ENCODE results near the gene ADSS2.
"Not testable (repeated sequence)": the region's sequence is repeated elsewhere in the genome, so short reads cannot be mapped to it uniquely, and the experiment has no call there.

ADSS2 gene

GRCh38 chr1:244394826-244395765 is 56.6 kb downstream of the ADSS2 start:
- no peak for DNase-seq

DNA sequence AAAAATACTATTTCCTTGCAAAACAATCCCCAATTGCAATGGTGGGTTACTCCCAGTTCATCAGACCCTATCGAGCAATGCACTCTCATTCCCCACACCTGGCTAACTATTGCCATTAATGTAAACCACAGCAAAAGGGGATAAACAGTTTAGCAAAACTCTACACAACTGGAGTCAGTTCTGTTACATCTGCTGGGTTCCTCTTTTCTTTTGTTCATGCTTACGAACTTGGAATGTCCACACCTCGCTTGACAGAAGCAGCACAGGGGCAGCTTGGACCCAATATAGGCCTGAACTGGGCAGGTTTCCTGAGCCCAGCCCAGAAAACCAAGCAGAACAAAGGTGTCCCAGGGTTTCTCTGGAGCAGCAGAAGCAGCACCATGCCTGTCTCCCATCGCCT is 57.4 kb downstream of the ADSS2 start:
- DNase-seq, result no peak

- no peak for DNase-seq
Observed at GRCh38 chr1:244393604-244394176, 58.0 kb downstream of the ADSS2 start.

GRCh38 chr1:244391761-244392160 is 59.9 kb downstream of the ADSS2 start:
- no peak for DNase-seq

DNA sequence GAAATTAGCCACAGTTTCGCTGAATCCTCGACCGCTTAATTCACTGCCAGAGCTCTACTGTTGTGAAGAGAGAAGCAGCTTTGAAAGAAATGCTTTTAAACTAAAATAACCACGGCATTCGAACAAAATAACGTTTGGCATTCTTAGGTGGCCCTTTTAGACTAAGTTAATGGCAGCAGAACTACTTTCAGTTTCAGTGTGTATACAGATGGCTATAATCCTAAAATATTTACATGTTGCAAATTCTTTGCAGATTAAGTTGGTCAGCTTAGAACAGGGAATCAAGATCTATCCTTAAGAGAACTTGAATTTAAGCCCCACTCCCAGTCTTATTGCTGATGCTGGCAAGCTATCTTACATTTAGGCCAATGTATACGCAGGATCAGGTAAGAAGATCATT is 62.7 kb downstream of the ADSS2 start:
- no peak for DNase-seq

DNA sequence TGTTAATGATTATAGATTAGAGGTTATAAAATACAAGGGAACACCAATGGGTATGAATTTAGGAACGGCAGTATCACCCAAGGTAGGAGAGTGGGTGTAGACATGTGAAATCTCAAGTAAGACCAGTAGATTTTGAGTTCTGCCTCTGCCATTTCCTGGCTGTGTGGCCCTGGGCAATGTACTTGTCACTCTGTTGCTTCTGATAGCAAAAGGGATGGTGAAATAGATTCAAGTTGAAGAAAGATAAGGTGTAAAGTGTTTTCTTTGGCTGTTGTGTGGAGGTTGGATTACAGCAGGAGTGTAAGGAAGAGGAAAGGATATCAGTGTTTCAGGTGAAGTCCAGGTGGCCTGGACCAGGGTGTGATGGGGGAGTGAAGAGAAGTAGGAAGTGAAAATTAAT is 64.3 kb downstream of the ADSS2 start:
- DNase-seq, result no peak

GRCh38 chr1:244386595-244386994 is 65.1 kb downstream of the ADSS2 start:
- no peak for DNase-seq

DNA sequence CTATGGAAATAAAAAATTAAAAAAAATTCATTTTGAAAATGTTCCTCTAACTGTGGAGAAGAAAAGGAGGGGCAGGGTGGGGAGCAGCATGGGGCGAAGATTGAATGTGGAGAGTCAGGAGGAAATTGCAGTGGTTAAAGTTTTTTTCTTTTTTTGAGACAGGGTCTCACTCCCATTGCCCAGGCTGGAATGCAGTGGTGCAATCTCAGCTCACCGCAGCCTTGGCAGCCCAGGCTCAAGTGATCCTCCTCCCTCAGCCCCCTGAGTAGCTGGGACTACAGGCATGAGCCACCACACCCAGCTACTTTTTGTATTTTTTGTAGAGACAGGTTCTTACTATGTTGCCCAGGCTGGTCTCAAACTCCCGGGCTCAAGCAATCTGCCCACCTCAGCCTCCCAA is 67.6 kb downstream of the ADSS2 start:
- DNase-seq, result no peak

- DNase-seq, result no peak
Observed at GRCh38 chr1:244383278-244383884, 68.3 kb downstream of the ADSS2 start.

- DNase-seq, result no peak
Observed at GRCh38 chr1:244381878-244382565, 69.7 kb downstream of the ADSS2 start.

DNA sequence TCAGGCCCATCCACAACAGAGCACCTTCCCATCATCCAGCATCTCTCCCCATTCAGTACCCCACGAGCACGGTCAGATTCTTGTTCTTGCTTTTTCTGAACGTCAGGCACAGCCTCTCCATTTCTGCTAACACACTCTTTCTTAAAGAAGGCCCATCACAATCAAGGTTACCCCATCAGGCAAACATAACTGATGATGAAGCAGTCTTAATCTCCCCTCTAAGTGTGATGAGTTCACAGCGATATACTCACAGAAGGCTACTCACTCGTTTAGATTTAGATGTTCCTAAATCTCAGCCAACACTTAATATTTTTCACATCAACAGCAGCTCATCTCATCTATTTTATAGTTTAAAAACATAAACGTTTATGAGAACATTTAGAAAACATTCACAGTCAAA is 75.6 kb downstream of the ADSS2 start:
- no peak for DNase-seq

GRCh38 chr1:244375051-244375450 is 76.7 kb downstream of the ADSS2 start:
- no peak for DNase-seq

- DNase-seq, result not testable (repeated sequence)
Observed at GRCh38 chr1:244374484-244374883, 77.2 kb downstream of the ADSS2 start.

GRCh38 chr1:244371242-244372141 is 80.2 kb downstream of the ADSS2 start:
- DNase-seq, result no peak

GRCh38 chr1:244370060-244370637 is 81.6 kb downstream of the ADSS2 start:
- DNase-seq, result no peak

DNA sequence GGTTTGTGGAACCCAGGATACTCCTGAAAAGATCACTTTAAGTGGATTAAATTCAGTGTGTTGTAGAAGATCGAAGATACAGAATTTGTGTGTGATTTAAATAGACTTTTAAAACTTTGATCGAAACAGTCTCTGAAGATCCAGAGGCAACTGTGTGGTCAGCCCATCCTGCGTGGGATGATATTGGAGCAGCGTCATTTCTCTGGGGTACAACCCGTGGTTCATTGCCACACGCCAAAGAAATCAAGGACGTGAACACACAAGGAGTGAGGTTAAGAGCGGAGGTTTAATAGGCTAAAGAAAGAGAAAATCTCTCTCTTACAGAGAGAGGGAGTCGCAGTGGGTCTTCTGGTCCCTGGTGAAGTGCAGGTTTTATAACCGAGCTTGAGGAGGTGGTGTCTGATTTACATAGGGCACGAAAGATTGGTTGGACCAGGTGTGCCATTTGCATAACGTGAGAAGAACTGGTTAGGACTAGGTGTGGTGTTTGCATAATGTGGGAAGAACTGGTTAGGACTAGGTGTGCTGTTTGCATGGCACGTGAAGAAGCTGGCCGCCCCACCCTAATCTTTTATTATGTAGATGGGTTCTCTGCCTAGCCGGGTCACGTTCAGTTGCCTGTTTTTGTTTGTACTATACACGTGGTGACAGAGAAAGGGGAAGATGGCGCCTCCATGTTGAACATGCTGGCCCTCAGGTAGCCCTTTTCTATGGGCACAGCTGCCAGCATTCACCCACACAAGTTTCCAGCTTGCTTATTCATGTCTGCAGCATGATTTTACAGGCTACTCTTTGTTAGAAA is 82.3 kb downstream of the ADSS2 start:
- DNase-seq, result no peak

DNA sequence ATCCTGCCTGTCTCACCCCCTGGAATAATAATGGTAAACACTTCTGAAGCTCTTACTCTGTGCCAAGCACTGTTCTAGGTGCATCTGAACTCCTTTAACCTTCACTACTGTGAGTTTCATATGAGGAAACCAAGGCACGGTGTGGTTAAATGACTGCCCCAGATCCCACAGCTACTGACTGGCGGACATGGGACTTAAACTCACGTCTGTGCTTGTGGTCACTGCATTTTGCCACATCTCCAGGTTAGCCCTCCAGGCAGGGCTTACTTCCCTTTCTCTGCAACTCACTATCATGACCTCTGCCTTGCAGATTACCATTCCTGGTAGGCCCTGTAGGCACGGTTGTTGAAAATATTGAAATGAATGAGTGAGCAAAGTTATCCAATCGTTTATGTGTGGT is 83.4 kb downstream of the ADSS2 start:
- DNase-seq, result no peak

DNA sequence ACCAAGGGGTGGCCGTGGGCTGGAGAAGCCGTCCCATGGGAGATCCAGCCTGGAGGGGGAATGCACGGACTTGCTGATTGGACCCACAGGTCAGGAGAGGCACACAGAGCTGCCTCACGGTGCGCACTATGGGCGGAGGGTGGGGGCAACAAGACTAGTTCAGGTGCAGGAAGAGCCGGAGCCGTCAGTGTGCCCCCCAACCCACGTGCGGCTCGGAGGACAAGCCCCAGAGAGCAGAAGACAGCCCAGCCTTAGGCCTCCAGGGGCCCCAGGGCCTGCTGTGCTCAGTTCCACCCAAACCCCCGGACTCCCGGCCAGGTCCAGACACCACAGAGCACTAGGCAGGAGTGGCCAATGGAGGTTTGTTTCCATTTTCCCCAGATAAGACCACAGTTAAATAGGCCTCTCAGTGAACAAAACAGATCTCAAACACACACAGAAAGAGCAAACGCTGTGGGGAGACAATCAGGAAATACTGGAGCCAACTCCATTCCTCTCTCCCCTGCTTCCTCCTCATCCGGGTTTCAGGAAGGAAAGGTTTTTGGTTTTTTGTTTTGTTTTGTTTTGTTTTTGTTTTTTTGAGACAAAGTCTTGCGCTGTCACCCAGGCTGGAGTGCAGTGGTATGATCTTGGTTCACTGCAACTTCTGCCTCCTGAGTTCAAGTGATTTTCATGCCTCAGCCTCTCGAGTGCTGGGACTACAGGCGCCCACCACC is 84.2 kb downstream of the ADSS2 start:
- DNase-seq, result no peak

- DNase-seq, result no peak
Observed at GRCh38 chr1:244365809-244366208, 85.9 kb downstream of the ADSS2 start.

GRCh38 chr1:244365262-244365661 is 86.4 kb downstream of the ADSS2 start:
- not testable (repeated sequence) for DNase-seq

All from activated T-cell treated with anti-CD3 and anti-CD28 coated beads, Interleukin-2, amount 50 U/mL, for 1 hour (primary cell).